Measurements from ENCODE around the gene ETS2. TPM values are rescaled to one million over a fixed set of nuclear protein-coding genes. Genes with fewer than 3 reads are reported as not detected.
A peak's percentile ranks its signal among the peaks of the same experiment; 100 is the strongest.

Gene ETS2
- total RNA-seq, 2 experiments from 2014 or later: 44.7 to 61.9 TPM

- Mint-ChIP-seq H3K27ac (no peak overlapping the region), H3K9me3 (ENCODE audit: low read depth) (no peaks in the 10 kb centered on the region), H3K36me3 (ENCODE audit: low read depth) (no peaks in the 10 kb centered on the region), H3K4me1 (peaks cover 27% of the 10 kb centered on the region), H3K4me3 (no peak overlapping the region), H3K27me3 (peaks cover 3% of the 10 kb centered on the region)
- no peak for DNase-seq
- POLR2A ChIA-PET: interaction anchor here (0.6 to 0.7 kb wide), 2 partner anchors 20 to 23 kb away, joined by 3 read pairs; no protein-coding TSS in a partner anchor
- intact Hi-C loops (cut with DNase I, micrococcal nuclease): no loop called here
- CTCF ChIA-PET: no interaction called here
- no peak for ATAC-seq
These were observed 11.6 kb upstream of the ETS2 start for GRCh38 chr21:38793926-38794713.

DNA sequence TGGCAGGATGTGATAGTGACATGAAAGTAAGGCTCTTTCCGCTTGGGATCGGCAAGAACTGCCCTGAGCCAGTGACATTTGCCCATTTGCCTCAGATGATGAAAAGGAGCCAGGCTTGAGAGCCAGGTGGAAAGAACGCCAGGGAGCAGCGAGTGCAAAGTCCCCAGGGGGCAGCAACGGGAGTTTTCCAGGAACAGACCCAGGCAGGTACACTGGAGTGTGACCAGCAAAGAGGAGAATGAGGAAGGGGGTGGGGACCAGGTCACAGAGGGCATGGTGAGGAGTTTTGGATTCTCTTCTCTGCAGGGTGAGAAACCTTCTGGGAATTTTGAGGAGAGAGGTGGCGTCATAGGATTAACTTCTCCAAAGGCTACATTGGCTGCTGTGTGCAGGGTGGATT, 10.8 kb upstream of the ETS2 start:
- CTCF ChIA-PET: no interaction called here
- intact Hi-C loops (cut with DNase I, micrococcal nuclease): no loop called here
- H3K27ac Mint-ChIP-seq: no peak overlapping the region
- no peak overlapping the region for H3K4me3 Mint-ChIP-seq
- no peak for DNase-seq
- no peaks in the 10 kb centered on the region for H3K36me3 Mint-ChIP-seq (ENCODE audit: low read depth)
- no peaks in the 10 kb centered on the region for H3K9me3 Mint-ChIP-seq (ENCODE audit: low read depth)
- H3K27me3 Mint-ChIP-seq: peaks cover 3% of the 10 kb centered on the region
- no peak for ATAC-seq
- POLR2A ChIA-PET: interaction anchor here (0.7 kb wide), 1 partner anchor 21 kb away, joined by 3 read pairs; no protein-coding TSS in a partner anchor
- H3K4me1 Mint-ChIP-seq: peaks cover 28% of the 10 kb centered on the region

DNA sequence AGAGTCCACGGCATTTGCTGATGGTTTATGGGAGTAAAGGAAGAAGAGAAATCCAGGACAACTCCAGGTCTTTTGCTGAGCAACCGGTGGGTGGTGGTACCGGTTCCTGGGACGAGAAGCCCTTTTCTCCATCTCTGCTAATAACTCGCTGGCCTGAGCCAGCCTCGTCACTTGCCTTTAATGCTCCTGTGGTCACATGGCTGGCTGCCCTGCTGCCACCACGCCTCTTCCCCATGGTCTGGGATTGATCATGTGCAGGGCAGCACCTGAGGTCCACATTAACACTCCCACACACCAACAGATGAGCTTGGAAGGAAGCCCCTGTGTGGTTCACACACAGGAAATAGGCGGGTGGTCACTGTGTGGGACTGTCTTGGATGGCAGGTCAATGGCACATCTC, 10.3 kb upstream of the ETS2 start:
- Mint-ChIP-seq H3K27ac (no peak overlapping the region), H3K27me3 (peaks cover 3% of the 10 kb centered on the region), H3K4me1 (peaks cover 28% of the 10 kb centered on the region), H3K9me3 (ENCODE audit: low read depth) (no peaks in the 10 kb centered on the region), H3K4me3 (no peak overlapping the region), H3K36me3 (ENCODE audit: low read depth) (no peaks in the 10 kb centered on the region)
- intact Hi-C loops (cut with DNase I, micrococcal nuclease): no loop called here
- ChIA-PET POLR2A (no interaction called here), CTCF (no interaction called here)
- ATAC-seq (no peak), DNase-seq (no peak)

DNA sequence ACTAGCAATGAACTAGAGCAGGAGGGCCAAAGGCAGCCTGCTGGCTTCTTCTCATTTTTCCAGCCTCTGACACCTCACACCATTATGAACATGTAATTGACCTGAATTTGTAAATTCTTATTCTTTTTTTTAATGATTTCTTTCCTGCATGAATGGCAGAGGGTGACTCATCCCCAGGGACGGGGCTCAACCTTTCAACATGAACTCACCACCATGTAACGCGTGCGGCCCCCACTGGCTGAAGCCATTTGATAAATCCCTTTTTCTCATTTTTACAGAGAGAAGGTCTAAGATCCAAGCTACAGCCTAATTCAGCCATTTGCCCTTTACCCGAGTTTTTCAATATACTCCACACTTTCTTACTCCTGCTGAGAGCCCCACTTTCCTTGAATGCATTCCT, 9.3 kb upstream of the ETS2 start:
- intact Hi-C loops (cut with DNase I, micrococcal nuclease): no loop called here
- Mint-ChIP-seq H3K4me1 (peaks cover 23% of the 10 kb centered on the region), H3K4me3 (no peak overlapping the region), H3K27me3 (peaks cover 3% of the 10 kb centered on the region), H3K9me3 (ENCODE audit: low read depth) (no peaks in the 10 kb centered on the region), H3K27ac (no peak overlapping the region), H3K36me3 (ENCODE audit: low read depth) (no peaks in the 10 kb centered on the region)
- CTCF ChIA-PET: interaction anchor here (0.6 to 0.9 kb wide), 2 partner anchors 384 to 415 kb away, joined by 3 read pairs; no protein-coding TSS in a partner anchor
- DNase-seq: peak; percentile 34
- ATAC-seq: no peak
- POLR2A ChIA-PET: no interaction called here

- Mint-ChIP-seq H3K36me3 (ENCODE audit: low read depth) (no peaks in the 10 kb centered on the region), H3K27me3 (peaks cover 3% of the 10 kb centered on the region), H3K9me3 (ENCODE audit: low read depth) (no peaks in the 10 kb centered on the region), H3K4me3 (no peak overlapping the region), H3K4me1 (peaks cover 23% of the 10 kb centered on the region), H3K27ac (no peak overlapping the region)
- ATAC-seq (no peak), DNase-seq (no peak)
- intact Hi-C loops (cut with DNase I, micrococcal nuclease): no loop called here
- ChIA-PET POLR2A (no interaction called here), CTCF (interaction anchor here (0.6 kb wide), 1 partner anchor 253 kb away, joined by 3 read pairs; no protein-coding TSS in a partner anchor)
These were observed 8.3 kb upstream of the ETS2 start for GRCh38 chr21:38797470-38797869.

DNA sequence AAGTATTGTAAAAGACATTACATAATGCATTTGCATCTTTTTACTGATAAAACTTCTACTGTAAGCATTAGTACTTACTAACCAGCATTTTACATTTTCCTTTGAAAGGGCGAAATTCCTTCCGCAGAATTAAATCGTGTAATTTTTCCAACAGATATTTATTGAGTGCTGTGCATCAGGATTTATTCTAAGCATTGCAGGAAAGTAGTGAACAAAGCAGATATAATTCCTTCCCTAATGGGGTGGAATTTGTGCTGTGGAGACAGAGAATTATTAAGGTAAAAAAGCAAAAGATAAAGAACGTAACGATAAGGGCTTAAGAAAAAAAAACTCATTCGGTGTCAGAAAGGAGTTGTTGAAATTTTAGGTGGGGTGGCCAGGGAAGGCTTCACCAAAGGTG, 7.6 kb upstream of the ETS2 start:
- H3K36me3 Mint-ChIP-seq (ENCODE audit: low read depth): no peaks in the 10 kb centered on the region
- H3K9me3 Mint-ChIP-seq (ENCODE audit: low read depth): no peaks in the 10 kb centered on the region
- ChIA-PET POLR2A (no interaction called here), CTCF (no interaction called here)
- ATAC-seq: no peak
- DNase-seq: no peak
- peak overlapping the region; percentile 86 for H3K27ac Mint-ChIP-seq
- H3K4me1 Mint-ChIP-seq: peaks cover 26% of the 10 kb centered on the region
- peaks cover 3% of the 10 kb centered on the region for H3K27me3 Mint-ChIP-seq
- no peak overlapping the region for H3K4me3 Mint-ChIP-seq
- intact Hi-C loops (cut with DNase I, micrococcal nuclease): loop anchor here in 1 of 2 experiments (1.0 kb wide), 1 partner anchor 31 kb away; no protein-coding TSS in a partner anchor

DNA sequence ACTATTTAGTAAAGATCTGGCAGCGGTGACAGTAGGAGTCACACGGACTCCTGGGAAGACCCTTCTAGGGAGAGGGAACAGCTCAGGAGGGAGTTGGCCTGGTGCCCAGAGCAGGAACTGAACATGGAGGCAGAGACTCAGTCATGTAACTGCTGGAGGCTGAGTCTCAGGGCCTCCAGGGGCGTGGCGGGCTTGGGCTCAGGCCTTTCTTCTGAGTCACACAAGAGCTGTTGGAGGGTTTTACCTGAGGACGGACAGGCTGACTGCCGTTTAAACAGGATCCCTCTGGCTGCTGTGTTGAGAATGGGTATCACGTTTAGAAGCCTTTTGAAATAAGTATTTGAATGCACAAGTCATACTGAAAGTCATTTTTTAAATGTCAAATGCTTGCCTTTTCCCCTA, 7.2 kb upstream of the ETS2 start:
- CTCF ChIA-PET: no interaction called here
- peaks cover 27% of the 10 kb centered on the region for H3K4me1 Mint-ChIP-seq
- H3K4me3 Mint-ChIP-seq: no peak overlapping the region
- ATAC-seq: peak; percentile 79
- DNase-seq: peak; percentile 73
- POLR2A ChIA-PET: no interaction called here
- no peaks in the 10 kb centered on the region for H3K9me3 Mint-ChIP-seq (ENCODE audit: low read depth)
- peak overlapping the region; percentile 86 for H3K27ac Mint-ChIP-seq
- peaks cover 3% of the 10 kb centered on the region for H3K27me3 Mint-ChIP-seq
- intact Hi-C loops (cut with DNase I, micrococcal nuclease): loop anchor here in 1 of 2 experiments (1.0 kb wide), 1 partner anchor 31 kb away; no protein-coding TSS in a partner anchor
- H3K36me3 Mint-ChIP-seq (ENCODE audit: low read depth): no peaks in the 10 kb centered on the region

DNA sequence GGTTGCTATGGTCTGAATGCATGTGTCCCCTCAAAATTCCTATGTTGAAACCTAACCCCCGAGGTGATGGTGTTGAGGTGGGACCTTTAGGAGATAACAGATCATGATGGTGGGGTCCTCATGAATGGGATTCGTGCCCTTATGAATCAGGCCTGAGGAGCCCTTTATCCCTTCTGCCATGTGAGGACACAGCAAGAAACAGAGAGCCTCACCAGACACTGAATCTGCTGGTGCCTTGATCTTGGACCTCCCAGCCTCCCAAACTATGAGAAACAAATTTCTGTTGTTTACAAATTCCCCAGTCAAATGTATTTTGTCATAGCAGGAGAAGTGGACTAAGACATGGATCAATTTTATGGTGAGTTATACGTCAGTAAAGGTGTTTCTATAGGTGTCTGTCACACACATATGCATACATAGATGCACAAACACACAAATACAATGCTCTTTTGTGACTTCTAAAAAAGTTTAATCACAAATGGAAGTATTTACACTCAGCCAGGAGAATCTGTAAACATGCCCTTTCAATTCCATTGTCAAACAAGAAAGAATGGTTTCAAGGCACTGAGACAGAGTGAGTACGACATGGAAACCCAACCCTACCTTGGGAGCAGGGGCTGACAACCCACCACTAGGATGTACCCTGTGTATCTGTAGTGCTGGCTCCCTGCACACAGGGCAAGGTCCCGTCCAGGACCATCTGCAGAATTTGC, 5.5 kb upstream of the ETS2 start:
- H3K36me3 Mint-ChIP-seq (ENCODE audit: low read depth): no peaks in the 10 kb centered on the region
- H3K27me3 Mint-ChIP-seq: peaks cover 3% of the 10 kb centered on the region
- DNase-seq (no peak), ATAC-seq (no peak)
- peak overlapping the region; percentile 22 for H3K27ac Mint-ChIP-seq
- POLR2A ChIA-PET: interaction anchor here (1.4 kb wide), 1 partner anchor 32 kb away, joined by 4 read pairs; no protein-coding TSS in a partner anchor
- no peaks in the 10 kb centered on the region for H3K9me3 Mint-ChIP-seq (ENCODE audit: low read depth)
- peaks cover 41% of the 10 kb centered on the region for H3K4me1 Mint-ChIP-seq
- H3K4me3 Mint-ChIP-seq: no peak overlapping the region
- intact Hi-C loops (cut with DNase I, micrococcal nuclease): loop anchor here (10.0 kb wide), 2 partner anchors 1235 to 1725 kb away; partner anchors contain the start of genes PIGP (in 1 of the 2) and TTC3 (in 1 of the 2)
- CTCF ChIA-PET: no interaction called here

DNA sequence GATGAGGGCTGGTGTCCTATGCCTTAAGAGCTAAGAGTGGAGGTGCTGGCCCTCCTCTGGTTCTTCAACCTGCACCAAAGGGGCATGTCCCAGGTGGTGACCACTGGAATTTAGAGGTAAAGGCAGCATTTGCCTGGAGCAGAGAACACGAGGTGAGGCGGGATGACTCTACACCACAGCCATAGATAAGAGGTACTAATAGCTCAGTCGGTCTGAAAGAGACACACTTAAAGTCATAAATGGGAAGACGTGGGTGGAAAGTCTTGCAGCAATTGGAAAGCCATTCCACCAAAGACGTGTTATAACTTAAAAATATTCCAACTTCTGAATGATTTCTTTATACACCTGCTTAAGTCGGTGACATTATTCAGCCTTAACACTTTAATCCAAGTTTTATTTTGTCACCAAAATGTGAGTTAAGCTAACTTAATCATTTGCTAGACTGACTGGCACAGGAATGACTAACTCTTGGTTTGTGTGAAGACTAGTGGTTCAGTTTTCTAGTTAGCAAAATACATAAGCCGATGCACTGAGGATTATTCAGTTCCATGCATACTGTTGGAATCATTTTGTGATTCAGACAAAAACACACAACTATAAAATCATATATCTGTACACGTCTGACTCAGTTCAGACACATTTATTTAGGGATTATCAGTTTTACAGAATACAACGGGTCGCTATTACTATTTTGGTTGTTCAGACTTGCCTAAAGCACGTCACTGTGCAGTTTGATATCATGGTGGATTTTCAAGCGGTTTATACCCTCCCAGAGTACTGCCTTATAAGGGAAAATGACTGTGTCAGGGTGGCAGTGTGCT, 4.6 kb upstream of the ETS2 start:
- CTCF ChIA-PET: no interaction called here

DNA sequence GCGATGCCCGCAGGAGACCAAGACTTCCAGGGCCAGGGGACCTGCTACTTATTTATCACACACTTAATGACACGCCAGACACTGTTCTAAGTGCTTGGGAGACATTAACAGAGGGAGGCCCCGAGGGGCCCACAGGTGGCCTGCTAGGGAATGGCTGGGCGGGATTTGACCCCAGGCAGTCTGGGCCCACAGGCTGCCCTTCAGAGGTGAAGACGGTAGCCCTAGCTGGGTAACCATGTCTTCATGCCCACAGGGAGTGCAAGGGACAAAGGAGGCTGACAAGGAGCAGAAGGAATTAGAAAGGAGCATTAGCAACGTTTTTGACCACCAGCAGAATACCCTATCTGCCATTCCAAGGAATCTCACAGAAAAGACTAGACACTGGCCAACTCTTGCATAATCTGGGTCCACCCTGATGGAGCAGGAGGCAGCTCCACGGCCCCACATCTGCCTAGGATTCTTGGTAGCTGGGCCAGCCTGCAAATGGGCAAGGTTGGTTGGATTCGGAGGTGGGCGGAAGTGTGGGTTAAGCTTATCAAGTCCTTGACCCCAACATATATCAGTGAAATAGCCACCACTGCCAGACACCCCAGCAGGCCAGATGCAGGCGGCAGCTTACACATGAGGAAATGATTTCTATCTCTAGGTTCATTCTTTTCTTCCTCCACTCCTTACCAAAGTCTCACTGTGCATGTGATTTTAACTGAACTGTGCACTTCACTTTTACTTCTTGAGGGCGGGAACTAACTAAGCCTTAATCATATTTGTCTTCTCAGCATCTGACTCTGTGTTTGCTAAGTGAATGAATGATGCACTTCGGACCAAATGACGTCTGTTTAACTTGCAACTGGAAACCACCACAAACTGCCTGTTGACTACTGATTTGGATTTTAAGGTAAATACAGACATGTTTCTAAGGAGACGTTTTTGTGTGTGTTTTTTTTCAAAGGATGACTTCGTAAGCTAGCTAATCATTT, 3.4 kb upstream of the ETS2 start:
- ATAC-seq (no peak), DNase-seq (no peak)
- ChIA-PET POLR2A (no interaction called here), CTCF (interaction anchor here (0.7 to 3.4 kb wide), 4 partner anchors 15 to 33 kb away, joined by 3 to 14 read pairs (median 3); no protein-coding TSS in a partner anchor)
- Mint-ChIP-seq H3K4me3 (no peak overlapping the region), H3K27me3 (peaks cover 3% of the 10 kb centered on the region), H3K4me1 (peaks cover 43% of the 10 kb centered on the region), H3K9me3 (ENCODE audit: low read depth) (no peaks in the 10 kb centered on the region), H3K27ac (no peak overlapping the region), H3K36me3 (ENCODE audit: low read depth) (peaks cover 8% of the 10 kb centered on the region)
- intact Hi-C loops (cut with DNase I, micrococcal nuclease): loop anchor here (10.0 kb wide), 2 partner anchors 1238 to 1728 kb away; partner anchors contain the start of genes PIGP (in 1 of the 2) and TTC3 (in 1 of the 2)

More for the DNA sequence above, 4.6 kb upstream of the ETS2 start:
- no peak for DNase-seq
- POLR2A ChIA-PET: interaction anchor here (1.4 kb wide), 1 partner anchor 33 kb away, joined by 4 read pairs; no protein-coding TSS in a partner anchor
- H3K27ac Mint-ChIP-seq: no peak overlapping the region
- no peaks in the 10 kb centered on the region for H3K36me3 Mint-ChIP-seq (ENCODE audit: low read depth)
- H3K4me3 Mint-ChIP-seq: no peak overlapping the region
- intact Hi-C loops (cut with DNase I, micrococcal nuclease): loop anchor here (10.0 kb wide), 2 partner anchors 1236 to 1726 kb away; partner anchors contain the start of genes PIGP (in 1 of the 2) and TTC3 (in 1 of the 2)
- no peak for ATAC-seq
- no peaks in the 10 kb centered on the region for H3K9me3 Mint-ChIP-seq (ENCODE audit: low read depth)
- H3K27me3 Mint-ChIP-seq: peaks cover 3% of the 10 kb centered on the region
- H3K4me1 Mint-ChIP-seq: peaks cover 41% of the 10 kb centered on the region

Measured in activated CD4-positive, alpha-beta T cell treated with anti-CD3 and anti-CD28 coated beads for 36 hours (primary cell).